PC-3 (cell line): ENCODE measurements around the gene AGFG2.

Source experiments
- EZH2 ChIP-seq: fragments of 300-600 bp; sonication (generic); IDR thresholded peaks from one replicate; pipeline ENCODE4 v1.6.1; 2017; ENCODE audit warnings: antibody characterized with exemption, mild to moderate bottlenecking, low read length; ENCODE audit not compliant: unreplicated experiment
- EZH2phosphoT487 ChIP-seq: fragments of 300-600 bp; sonication (generic); IDR thresholded peaks from 2 replicates; pipeline ENCODE4 v1.6.1; 2018; ENCODE audit warnings: mild to moderate bottlenecking, antibody characterized with exemption, low read length, borderline replicate concordance
- TF ChIP-seq, protein P1 (sequence below): fragments of 300-600 bp; sonication (generic); conservative IDR thresholded peaks from 2 replicates; pipeline ENCODE4 v1.5.1; 2017; ENCODE audit warnings: antibody characterized with exemption, low read depth, mild to moderate bottlenecking, low read length

GRCh38 chr7:100493476-100494264 is 45.3 kb upstream of the AGFG2 start:
- TF ChIP-seq EZH2 (no peak), EZH2phosphoT487 (no peak)
- TF ChIP-seq, protein P1, sequence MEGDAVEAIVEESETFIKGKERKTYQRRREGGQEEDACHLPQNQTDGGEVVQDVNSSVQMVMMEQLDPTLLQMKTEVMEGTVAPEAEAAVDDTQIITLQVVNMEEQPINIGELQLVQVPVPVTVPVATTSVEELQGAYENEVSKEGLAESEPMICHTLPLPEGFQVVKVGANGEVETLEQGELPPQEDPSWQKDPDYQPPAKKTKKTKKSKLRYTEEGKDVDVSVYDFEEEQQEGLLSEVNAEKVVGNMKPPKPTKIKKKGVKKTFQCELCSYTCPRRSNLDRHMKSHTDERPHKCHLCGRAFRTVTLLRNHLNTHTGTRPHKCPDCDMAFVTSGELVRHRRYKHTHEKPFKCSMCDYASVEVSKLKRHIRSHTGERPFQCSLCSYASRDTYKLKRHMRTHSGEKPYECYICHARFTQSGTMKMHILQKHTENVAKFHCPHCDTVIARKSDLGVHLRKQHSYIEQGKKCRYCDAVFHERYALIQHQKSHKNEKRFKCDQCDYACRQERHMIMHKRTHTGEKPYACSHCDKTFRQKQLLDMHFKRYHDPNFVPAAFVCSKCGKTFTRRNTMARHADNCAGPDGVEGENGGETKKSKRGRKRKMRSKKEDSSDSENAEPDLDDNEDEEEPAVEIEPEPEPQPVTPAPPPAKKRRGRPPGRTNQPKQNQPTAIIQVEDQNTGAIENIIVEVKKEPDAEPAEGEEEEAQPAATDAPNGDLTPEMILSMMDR, result no peak
